Measurements from ENCODE around the gene SNRPA1. TPM values are rescaled to one million over a fixed set of nuclear protein-coding genes. Genes with fewer than 3 reads are reported as not detected.

Gene SNRPA1
- total RNA-seq, 4 donors from 2014 or later = 31.5 to 41.1 (median 37.8) TPM

DNA sequence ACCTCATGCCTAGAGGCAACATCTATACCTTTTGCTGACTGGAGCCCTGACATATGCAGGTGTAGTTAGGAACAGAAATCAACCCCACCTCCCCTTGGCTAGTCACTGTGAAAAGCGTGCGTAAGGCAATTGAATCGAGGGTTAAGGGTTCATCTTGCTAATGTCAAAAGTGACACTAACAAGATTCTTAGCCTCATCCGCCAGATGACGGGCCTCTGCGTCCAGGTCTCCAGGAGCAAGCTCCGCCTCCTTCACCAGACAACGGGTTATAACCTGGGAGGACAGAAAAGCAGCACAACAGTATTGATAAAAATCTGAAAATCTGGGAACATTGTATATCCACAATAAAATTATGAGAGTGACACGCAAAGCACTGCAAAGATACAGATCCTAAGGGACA lies 22.5 kb downstream of the SNRPA1 start:
- TF ChIP-seq, protein P1, sequence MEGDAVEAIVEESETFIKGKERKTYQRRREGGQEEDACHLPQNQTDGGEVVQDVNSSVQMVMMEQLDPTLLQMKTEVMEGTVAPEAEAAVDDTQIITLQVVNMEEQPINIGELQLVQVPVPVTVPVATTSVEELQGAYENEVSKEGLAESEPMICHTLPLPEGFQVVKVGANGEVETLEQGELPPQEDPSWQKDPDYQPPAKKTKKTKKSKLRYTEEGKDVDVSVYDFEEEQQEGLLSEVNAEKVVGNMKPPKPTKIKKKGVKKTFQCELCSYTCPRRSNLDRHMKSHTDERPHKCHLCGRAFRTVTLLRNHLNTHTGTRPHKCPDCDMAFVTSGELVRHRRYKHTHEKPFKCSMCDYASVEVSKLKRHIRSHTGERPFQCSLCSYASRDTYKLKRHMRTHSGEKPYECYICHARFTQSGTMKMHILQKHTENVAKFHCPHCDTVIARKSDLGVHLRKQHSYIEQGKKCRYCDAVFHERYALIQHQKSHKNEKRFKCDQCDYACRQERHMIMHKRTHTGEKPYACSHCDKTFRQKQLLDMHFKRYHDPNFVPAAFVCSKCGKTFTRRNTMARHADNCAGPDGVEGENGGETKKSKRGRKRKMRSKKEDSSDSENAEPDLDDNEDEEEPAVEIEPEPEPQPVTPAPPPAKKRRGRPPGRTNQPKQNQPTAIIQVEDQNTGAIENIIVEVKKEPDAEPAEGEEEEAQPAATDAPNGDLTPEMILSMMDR (IDR thresholded peaks at IDR 0.05; ENCODE audit: low read depth) = no peak

DNA sequence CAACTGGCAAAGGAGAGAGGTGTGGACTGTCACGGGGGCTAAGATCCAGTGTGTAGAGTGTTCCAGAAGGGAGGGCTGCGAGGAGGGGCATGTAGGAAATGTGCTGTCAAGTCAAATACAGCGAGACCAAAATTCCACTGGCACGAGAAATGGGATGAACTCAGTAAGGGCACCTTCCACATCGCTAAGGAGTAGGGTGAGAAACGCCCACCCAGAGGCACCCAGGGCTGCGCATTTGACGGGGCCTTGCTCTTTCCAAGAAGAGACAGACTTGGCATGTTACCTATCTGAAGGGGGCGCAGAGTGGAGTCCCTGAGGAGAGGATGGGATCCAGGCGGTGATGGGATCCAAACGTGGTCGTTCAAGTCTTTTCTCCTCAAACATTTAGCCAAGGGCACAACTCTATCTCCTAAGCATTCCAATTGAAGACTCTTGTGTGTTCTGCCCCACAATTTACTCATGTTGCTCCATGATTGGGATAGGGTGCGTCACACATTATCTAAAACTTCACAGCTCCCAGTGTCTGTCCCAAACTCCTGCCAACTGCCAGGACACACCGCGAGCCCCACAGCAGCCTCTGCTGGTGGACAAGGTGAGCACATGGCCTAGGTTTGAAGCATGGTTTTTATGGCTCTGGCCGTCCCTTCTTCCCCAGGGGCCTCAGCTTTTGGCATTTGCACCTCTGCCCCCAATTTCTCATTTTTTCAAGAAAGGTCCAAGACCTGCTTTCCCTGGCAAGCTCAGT lies 25.4 kb downstream of the SNRPA1 start:
- TF ChIP-seq, protein P1 (IDR thresholded peaks at IDR 0.05; ENCODE audit: low read depth) = no peak

DNA sequence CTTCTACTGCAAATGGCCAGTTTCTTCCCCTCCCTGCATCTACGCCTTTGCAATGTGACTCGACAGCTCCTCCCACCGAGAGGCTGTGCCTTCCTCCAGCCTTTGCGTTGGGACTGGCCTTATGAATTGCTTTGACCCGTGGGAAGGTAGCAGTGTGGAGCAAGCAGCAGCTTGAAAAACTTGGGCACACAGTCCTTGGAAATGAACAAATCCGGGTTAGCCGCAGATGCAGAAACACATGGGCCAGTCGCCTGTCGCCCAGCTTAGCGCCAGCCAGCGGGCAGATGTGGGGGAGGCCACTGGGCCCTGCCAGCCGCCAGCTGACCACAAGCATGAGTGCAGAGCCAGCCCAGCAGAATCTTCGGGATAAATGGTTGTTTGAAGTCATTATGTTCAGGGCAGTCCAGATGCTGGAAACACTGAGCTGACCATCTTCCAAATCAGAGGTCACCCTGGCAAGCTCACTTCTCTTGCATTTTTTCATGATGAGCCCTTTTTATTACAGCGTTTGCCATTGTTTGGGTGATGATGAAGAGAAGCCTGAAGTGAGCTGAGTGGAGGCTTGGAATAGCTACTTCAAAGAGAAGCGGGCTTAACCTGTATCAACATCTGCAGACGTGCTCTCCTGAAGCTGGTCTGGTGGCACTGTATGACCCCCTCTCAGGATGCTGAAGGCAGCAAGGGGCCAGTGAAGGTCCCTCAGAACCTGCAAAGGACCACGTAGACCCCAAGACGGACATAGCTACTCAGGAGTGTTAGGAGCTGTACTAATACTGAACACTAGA lies 27.5 kb downstream of the SNRPA1 start:
- TF ChIP-seq, protein P1 (IDR thresholded peaks at IDR 0.05; ENCODE audit: low read depth) = no peak

DNA sequence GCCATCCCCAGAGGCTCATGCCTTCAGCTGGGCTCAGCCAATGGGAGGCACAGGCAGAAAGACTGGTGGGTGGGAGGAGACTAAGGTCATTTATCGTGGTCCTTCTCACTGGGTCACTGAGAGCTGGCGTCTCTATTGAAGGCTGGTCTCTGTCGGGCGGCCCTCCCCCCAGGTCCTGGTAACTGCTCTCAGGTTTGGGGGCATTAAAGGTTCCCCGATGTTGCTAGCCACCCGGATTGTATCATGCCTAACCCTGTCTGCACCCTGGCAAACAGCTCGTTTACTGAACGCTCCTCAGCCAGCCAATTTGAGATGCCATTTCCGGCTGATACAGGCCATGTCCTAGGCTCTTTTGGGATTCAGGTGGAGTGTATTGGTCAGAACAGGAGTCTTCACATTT lies 28.3 kb downstream of the SNRPA1 start:
- TF ChIP-seq, protein P1 (IDR thresholded peaks at IDR 0.05; ENCODE audit: low read depth) = no peak

DNA sequence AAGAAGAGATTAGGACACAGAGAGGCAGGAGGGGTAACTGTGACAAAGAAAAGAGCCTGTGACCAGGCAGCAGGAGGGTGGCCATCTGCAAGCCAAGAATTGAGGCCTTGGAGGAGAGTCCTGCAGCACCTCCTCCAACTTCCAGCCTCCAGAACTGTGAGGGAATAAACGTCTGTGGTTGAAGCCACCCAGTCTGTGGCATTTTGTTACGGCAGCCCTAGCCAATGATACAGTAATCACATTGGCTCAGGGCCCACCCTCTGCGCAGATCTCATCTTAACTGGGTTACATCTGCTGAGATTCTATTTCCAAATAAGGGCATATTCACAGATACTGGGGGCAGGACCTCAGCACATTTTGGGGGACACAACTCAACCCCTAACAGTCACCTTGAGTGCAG lies 29.0 kb downstream of the SNRPA1 start:
- TF ChIP-seq, protein P1 (IDR thresholded peaks at IDR 0.05; ENCODE audit: low read depth) = no peak

DNA sequence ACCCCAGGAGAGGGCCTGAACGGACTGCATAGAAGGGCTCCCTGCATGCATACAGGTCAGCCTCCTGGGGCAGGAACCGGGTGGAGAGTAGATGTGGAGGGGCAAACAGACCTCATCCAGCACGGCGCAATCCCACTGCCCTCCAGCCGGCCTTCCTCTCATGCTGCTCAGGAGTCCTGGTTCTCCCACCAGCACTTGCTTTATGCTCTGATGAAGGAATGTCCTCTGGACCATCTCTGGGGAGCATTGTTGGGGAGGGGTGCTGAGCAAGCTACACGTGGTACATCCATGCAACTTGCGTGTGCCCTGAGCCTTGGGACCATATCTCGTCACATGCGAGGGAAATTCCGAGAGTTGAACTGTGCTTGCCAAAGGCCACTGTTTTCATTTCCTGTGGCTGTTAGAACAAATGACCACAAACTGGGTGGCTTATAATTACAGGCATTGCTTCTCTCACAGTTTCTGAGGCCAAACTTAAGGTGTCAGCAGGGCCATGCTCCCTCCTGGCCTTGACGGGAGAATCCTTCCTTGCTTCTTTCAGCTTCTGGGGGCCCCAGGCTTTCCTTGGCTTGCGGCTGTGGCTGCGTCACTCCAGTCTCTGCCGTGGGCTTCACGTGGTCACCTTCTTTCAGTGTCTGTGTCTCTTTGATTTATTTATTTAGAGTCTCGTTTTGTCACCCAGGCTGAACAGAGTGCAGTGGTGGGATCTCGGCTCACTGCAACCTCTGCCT lies 30.0 kb downstream of the SNRPA1 start:
- TF ChIP-seq, protein P1 (IDR thresholded peaks at IDR 0.05; ENCODE audit: low read depth) = no peak

DNA sequence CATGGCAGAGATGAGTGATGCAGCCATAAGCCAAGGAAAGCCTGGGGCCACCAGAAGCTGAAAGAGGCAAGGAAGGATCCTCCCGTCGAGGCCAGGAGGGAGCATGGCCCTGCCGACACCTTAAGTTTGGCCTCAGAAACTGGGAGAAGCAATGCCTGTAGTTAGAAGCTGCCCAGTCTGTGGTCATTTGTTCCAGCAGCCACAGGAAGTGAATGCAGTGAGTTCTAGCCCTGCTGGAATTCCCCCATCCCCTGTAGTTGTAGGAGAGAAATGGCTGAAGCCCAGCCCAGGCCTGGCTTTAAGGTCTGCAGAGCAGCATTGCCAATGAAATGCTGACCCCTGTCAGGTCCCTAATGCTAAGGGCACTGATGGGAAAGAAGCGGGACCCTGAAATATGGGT lies 31.0 kb downstream of the SNRPA1 start:
- TF ChIP-seq, protein P1 (IDR thresholded peaks at IDR 0.05; ENCODE audit: low read depth) = no peak
